Activated naive CD8-positive, alpha-beta T cell (primary cell): ENCODE measurements around the gene TCIRG1.

Experiments used
- H3K27ac Mint-ChIP-seq: one replicate; pipeline ENCODE4 v1.8.0; 2021; ENCODE audit warnings: mixed read lengths
- H3K27me3 Mint-ChIP-seq: one replicate; pipeline ENCODE4 v1.8.0; 2021; ENCODE audit warnings: mixed read lengths
- H3K36me3 Mint-ChIP-seq: one replicate; pipeline ENCODE4 v1.8.0; 2021; ENCODE audit warnings: mixed read lengths
- H3K4me1 Mint-ChIP-seq: one replicate; pipeline ENCODE4 v1.8.0; 2021; ENCODE audit warnings: low read depth, mixed read lengths
- H3K4me3 Mint-ChIP-seq: one replicate; pipeline ENCODE4 v1.8.0; 2021; ENCODE audit warnings: mild to moderate bottlenecking, mixed read lengths
- H3K9me3 Mint-ChIP-seq: one replicate; pipeline ENCODE4 v1.8.0; 2021; ENCODE audit warnings: low read depth, mixed read lengths

TCIRG1 gene

DNA sequence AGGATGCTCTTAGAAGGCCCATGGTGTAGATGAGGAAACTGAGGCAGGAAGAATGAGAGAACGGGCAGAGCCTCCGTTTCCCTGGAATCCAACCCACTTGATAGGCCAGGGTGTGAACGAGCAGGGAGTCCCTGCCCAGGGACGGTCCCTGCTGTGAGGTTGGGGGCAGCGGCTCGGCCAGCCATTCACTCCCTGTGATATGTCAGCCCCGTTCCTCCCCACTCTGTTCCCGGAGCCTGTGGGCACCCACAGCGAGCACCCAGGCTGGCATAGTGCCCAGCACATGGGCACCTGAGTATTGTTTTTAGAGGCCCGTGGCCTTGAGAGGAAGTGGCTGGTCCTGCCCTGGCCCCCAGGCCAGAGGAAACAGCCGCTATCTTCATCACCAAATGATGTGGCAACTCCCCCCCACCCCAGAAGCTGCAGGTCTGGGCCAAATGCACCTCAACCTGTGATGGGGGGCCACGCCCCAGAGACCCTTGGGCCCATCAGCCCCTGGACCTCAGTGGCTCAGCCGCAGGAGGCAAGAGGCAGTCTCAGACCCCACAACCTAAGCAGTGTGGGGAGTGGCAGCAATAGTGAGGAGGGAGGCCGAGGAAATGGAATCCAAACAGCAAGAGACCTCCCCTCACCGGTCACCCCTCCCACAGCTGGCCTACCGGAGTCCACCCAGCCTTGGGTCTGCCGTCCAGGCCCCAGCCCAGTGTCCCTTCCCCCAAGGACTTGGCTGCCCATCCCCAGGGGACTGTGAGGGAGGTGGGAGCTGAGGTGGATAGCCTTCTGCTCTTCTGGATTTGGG is 26.6 kb upstream of the TCIRG1 start:
- peaks cover 8% of the 10 kb centered on the region for H3K4me1 Mint-ChIP-seq
- H3K27me3 Mint-ChIP-seq: no peaks in the 10 kb centered on the region
- no peak overlapping the region for H3K27ac Mint-ChIP-seq
- H3K4me3 Mint-ChIP-seq: no peak overlapping the region
- H3K36me3 Mint-ChIP-seq: no peaks in the 10 kb centered on the region
- no peaks in the 10 kb centered on the region for H3K9me3 Mint-ChIP-seq

DNA sequence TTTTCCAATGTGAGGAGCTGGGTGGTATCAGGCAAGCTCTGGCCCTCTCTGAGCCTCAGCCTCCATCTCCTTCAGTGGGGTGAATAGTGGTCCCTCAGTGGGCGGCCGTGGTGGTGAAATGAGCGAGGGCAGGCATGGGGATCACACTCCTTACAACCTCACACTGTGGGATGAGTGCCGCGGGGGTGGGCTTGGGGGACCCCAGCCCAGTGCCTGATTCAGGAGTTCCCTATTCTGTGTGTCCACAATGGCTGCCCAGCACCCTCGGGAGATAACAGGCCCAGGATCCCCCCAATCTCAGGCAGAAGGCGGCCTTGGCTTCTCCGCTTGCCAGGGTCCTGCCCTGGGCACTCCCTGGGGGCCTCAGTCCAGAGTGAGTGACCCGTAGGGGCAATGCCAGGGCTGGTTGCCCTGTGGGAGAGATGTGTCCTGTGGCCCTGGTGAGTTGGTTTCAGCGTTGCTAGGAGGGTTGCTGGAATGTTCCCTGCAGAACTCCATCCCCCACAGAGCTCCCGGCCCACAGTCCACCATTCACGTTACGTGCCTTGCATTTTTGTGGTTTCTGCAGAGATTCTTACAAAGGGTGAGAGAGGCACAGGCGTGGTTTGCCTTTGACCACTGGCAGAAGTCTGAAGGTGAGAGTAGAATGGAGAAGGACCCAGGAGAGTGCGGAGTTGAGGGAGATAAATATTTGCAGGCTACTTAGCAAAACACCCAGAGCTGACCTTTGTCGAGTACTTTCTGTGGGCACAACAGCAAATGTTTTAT is 25.8 kb upstream of the TCIRG1 start:
- Mint-ChIP-seq H3K4me3 (no peak overlapping the region), H3K27me3 (no peaks in the 10 kb centered on the region), H3K4me1 (peaks cover 8% of the 10 kb centered on the region), H3K27ac (no peak overlapping the region), H3K36me3 (no peaks in the 10 kb centered on the region), H3K9me3 (no peaks in the 10 kb centered on the region)

DNA sequence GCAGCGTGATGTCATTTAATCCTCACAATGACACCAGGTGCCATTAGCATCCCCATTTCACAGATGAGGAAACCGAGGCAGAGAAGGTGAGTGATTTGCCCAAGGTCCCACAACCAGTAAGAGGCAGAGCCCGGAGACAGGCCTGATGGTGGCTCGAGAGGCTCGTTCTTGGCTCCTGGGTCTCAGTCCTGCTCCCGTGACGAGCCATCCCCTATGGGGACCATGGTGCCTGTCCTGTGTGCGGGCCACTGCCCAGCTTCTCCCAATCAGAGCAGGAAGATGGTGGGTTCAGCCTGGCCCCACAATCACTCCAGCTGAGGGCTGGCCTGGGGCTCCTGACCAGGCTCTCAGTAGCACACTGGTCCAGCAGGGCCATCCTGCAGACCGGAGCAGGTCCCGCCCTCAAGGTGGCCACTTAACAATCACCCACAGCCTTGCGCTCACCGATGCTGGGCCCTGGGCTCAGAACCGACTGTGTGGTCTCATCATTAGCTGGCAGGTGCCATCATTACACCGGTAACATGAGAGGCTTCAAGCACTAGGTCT is 25.1 kb upstream of the TCIRG1 start:
- no peak overlapping the region for H3K4me3 Mint-ChIP-seq
- H3K4me1 Mint-ChIP-seq: peaks cover 8% of the 10 kb centered on the region
- no peaks in the 10 kb centered on the region for H3K9me3 Mint-ChIP-seq
- H3K27ac Mint-ChIP-seq: no peak overlapping the region
- H3K36me3 Mint-ChIP-seq: no peaks in the 10 kb centered on the region
- no peaks in the 10 kb centered on the region for H3K27me3 Mint-ChIP-seq

DNA sequence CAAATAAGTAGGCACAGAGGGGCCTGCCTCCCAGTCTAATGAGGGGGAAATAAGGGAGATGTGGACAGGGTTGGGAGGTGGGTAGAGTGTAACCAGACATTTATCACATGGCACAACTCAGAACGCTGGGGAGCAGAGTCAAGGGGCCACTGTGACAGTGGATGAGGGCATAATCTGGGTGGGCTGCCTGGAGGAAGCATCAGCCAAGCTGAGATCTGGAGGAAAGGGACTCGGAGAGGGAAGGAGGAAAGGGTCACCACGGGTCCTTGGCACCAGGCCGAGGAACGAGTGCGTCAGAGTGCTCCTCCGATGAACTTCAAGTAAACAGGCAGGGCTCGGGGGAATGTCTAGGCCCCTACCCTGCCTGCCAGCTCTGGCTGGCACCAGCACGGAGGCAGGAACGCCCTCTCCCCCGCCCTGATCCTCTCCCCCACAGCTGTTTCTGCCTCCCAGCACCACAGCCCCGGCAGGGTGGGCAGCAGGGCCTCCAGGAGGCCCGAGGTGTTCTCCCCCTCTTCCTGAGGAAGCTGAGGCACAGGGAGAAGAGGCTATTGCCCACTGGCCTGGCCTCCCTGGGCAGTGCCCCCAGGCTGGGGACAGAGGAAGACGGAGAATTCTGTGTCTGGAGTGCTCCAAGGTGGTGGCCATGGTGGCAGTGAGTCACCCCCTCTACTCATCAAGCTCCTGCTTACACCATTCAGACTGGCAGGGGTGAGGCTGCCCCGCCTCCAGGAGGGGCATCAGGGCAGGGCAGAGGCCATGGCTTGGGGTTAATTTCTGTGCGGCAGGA is 24.5 kb upstream of the TCIRG1 start:
- no peak overlapping the region for H3K27ac Mint-ChIP-seq

DNA sequence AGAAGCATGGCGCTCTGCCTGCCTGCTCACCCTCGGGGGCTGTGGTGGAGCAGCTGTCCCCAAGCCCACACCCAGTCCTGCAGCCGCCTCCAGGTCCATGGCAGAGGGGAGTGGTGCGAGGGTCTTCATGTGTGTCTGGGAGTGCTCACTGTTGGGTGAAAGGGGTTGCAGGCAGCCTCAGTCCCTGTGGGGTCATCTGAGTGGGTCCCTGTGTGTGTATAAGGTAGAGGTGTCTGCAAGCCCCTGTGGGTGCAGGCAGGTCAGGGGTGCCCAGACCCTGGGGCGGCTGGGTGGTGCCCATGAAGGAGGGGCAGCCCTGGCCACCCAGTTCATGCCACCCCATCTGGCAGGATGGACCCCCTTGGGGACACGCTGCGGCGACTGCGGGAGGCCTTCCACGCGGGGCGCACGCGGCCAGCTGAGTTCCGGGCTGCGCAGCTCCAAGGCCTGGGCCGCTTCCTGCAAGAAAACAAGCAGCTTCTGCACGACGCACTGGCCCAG is 23.8 kb upstream of the TCIRG1 start:
- Mint-ChIP-seq H3K4me3 (no peak overlapping the region), H3K4me1 (no peaks in the 10 kb centered on the region), H3K36me3 (no peaks in the 10 kb centered on the region), H3K27ac (no peak overlapping the region), H3K27me3 (no peaks in the 10 kb centered on the region), H3K9me3 (no peaks in the 10 kb centered on the region)

More for the DNA sequence above, 24.5 kb upstream of the TCIRG1 start:
- Mint-ChIP-seq H3K4me1 (peaks cover 4% of the 10 kb centered on the region), H3K27me3 (no peaks in the 10 kb centered on the region), H3K36me3 (no peaks in the 10 kb centered on the region), H3K4me3 (no peak overlapping the region), H3K9me3 (no peaks in the 10 kb centered on the region)

DNA sequence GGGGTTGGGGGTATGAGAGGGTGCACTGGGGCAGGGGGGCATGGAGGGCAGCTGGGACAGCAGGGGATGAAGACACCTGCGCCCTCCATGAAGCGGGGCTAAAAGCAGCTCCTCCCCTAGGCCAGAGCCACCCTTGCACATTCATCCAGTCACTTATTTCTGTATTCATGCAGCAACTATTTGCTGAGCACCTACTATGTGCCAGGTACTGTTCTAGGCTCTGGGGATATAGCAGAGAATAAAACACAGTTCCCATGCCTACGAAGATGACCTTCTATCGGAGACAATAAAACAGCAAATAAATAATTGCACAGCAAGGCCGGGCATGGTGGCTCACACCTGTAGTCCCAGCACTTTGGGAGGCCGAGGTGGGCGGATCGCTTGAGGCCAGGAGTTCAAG is 23.4 kb upstream of the TCIRG1 start:
- Mint-ChIP-seq H3K36me3 (no peaks in the 10 kb centered on the region), H3K4me3 (no peak overlapping the region), H3K27me3 (no peaks in the 10 kb centered on the region), H3K4me1 (no peaks in the 10 kb centered on the region), H3K9me3 (no peaks in the 10 kb centered on the region), H3K27ac (no peak overlapping the region)

DNA sequence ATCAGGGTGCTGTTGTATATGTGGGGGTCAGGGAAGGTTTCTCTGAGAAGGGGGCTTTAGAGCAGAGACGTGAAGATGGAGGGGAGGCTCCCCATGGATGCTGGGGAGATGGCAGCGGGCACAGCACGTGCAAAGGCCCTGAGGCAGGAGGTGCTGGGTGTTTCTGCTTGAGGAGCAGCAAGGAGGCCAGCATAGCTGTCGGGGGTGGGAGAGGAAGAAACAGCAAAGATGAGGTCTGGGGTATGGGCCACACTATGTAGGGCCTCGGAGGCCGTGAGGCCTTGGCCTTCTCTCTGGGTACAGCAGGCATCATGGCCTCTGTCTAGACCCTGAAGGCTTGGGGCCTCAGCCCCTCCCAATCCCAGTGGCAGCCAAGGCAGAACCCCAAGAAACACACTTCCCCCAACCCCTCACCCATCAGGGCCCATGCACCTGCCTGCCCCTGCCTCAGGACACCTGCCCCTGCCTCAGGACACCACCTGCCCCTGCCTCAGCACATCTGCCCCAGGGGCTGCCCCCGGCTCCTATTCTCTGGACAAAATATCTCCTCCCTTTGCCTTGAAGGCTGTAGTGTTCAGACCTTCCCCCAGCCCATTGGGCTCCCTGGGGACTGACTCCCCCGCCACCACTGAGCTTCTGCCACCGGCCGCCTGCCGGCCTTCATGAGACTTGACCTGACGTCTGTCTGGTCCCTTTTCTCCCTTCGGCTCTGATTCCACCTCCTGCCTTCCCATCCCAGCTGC is 22.5 kb upstream of the TCIRG1 start:
- Mint-ChIP-seq H3K36me3 (no peaks in the 10 kb centered on the region), H3K27me3 (no peaks in the 10 kb centered on the region), H3K9me3 (no peaks in the 10 kb centered on the region), H3K27ac (no peak overlapping the region), H3K4me3 (no peak overlapping the region), H3K4me1 (no peaks in the 10 kb centered on the region)

DNA sequence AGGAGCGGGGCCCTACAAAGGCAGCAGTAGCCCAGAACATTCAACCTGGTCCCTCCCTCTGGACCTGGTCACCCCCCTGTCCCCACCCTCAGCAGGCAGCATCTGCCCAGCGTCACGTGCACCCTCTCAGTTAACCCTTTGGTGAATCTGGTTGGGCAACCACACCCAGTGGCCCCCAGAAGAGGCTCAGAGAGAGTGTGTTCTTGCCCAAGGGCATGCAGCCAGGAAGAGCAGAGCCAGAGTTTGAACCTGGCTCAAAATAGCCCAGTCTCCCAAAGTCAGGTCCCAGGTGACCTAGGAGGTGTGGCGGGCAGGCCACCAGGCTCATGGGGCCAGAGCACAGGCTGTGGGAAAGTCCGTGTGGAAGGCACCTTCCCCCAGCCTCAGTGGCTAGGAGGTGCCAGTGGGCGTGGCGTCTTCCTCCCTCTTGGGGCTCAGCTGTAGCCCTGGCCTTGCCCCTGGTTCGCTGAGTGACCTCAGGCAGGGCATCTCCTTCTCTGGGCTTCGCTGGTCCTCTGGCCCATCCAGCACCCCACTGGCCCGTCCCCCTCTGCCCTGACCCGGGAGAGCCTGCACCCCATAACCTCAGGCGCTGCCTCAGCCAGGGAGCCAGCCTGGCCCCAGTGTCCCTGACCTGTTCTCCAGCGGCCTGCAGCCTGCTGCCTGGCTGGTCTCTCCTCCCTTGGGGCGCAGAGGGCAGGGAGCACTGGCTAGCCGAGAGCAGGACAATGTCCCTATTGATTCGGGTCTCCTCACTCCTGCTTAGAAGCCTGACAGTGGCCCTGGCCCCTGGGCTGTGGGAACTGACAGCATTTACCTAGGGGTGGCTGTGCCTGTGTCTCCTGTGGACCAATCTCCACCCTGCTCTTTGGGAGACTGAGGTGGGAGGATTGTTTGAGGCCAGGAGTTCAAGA is 21.7 kb upstream of the TCIRG1 start:
- H3K36me3 Mint-ChIP-seq: no peaks in the 10 kb centered on the region
- no peaks in the 10 kb centered on the region for H3K9me3 Mint-ChIP-seq
- no peaks in the 10 kb centered on the region for H3K27me3 Mint-ChIP-seq
- H3K4me3 Mint-ChIP-seq: no peak overlapping the region
- H3K27ac Mint-ChIP-seq: no peak overlapping the region
- H3K4me1 Mint-ChIP-seq: no peaks in the 10 kb centered on the region

DNA sequence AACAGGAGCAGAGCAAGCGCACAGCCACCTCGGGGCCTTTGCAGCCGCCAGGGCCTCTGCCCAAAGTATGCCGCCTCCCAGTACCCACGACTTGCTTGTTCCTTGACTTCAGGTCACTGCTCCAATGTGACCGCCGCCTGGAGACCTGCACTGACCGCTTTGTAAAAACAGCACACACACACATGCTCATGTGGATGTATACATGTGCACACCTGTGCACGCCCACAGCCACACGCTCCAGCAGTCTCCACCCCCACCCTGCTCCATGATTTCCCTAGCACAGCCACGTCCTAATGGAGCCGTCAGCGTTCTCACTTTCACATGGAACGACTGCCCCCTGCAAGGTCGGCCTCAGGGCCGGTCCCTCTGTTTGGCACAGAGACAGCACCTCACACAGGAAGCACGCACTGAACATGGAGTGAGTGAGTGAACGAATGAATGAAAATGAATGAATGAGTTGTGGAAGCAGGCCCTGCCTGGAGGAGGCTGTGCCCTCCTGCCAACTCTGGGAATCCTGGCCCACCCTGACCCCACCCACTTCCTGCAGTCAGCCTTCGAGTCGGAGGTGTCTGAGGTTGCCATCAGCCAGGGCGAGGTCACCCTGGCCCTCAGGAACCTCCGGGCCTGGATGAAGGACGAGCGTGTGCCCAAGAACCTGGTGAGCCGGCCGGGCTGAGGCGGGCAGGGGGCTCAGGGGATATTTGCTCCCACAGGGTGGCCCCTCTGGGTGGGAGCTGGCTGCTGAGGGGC is 20.7 kb upstream of the TCIRG1 start:
- Mint-ChIP-seq H3K9me3 (no peaks in the 10 kb centered on the region), H3K27ac (no peak overlapping the region), H3K36me3 (no peaks in the 10 kb centered on the region), H3K4me1 (no peaks in the 10 kb centered on the region), H3K4me3 (no peak overlapping the region), H3K27me3 (no peaks in the 10 kb centered on the region)

DNA sequence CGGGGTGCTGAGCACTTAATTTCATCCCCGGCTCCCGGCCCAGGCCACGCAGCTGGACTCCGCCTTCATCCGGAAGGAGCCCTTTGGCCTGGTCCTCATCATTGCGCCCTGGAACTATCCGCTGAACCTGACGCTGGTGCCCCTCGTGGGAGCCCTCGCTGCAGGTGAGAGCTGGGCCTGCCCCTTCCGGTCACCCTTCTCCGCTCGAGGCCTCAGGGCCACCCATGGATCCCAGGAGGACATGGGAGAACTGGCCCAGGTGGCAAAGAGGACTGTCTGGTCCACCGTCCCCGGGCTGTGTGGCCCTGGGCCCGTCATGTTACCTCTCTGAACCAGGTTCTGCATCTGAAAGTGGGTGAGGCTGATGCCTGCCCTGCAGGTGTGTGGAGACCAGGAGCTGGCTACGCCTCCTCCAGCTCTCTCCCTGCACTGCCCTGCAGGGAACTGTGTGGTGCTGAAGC is 20.1 kb upstream of the TCIRG1 start:
- Mint-ChIP-seq H3K4me1 (no peaks in the 10 kb centered on the region), H3K36me3 (no peaks in the 10 kb centered on the region), H3K27me3 (no peaks in the 10 kb centered on the region), H3K27ac (no peak overlapping the region), H3K9me3 (no peaks in the 10 kb centered on the region), H3K4me3 (no peak overlapping the region)

DNA sequence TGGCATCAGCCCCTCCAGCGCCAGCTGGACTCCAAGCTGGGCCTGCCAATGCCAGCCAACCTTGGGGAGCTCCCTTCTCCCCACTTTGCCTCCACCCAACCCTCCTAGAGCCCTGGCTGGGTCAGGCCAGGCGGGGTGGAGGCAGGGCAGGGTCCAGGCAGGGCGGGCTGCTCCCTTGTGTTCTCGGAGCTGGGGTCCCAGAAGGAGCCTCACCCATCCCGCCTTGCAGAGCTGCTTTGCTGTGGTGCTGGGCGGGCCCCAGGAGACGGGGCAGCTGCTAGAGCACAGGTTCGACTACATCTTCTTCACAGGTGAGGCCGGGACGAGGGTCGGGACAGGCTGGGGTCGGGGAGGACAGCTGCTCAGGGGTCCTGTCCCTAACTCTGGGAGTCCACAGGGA is 19.3 kb upstream of the TCIRG1 start:
- H3K27ac Mint-ChIP-seq: no peak overlapping the region
- H3K9me3 Mint-ChIP-seq: peaks cover 3% of the 10 kb centered on the region
- no peaks in the 10 kb centered on the region for H3K36me3 Mint-ChIP-seq
- no peaks in the 10 kb centered on the region for H3K4me1 Mint-ChIP-seq
- no peak overlapping the region for H3K4me3 Mint-ChIP-seq
- no peaks in the 10 kb centered on the region for H3K27me3 Mint-ChIP-seq

DNA sequence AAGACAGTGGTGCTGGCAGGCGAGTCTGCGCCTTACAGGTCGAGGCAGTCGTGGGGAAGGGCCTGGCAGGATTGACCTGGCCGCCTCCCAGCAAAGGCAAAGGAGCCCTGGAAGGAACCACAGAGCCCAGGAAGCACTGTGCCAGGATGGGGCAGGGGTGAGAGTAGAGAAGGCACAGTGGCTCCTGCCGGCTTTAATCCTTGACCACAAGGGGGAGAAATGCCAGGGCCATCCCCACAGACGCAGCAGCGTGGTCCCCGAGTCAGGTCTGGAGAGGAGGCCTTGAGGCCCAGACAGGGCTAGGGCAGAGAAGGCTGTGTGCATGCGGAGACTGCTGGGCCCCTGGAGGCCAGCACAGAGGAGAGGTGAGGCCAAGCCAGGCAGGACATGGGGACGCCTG is 18.2 kb upstream of the TCIRG1 start:
- no peaks in the 10 kb centered on the region for H3K27me3 Mint-ChIP-seq
- H3K36me3 Mint-ChIP-seq: peaks cover 3% of the 10 kb centered on the region
- H3K27ac Mint-ChIP-seq: no peak overlapping the region
- no peaks in the 10 kb centered on the region for H3K4me1 Mint-ChIP-seq
- H3K9me3 Mint-ChIP-seq: peaks cover 7% of the 10 kb centered on the region
- H3K4me3 Mint-ChIP-seq: no peak overlapping the region
